ENCODE measurements around the gene STARD8.

DNA sequence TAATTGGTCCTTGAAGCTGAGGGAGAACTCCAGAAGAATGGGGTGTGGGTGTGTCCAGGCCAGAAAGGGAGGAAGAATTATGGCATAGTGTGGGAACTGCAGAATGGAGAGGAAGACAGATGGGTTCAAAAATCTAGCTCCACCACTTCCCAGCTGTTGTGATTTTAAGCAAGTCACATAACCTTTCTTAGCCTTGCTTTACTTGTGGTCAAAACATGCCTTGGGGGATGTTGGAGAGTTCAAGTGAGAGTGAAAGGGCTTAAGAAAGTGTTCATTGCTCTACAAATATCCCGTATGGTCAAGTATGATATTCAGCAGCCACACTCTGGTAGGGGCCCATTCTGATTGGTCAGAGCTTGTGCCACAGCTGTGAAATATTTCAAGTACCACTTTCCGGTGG lies 15.0 kb upstream of the STARD8 start:
- TF ChIP-seq EZH2phosphoT487 (IDR thresholded peaks at IDR 0.05; ENCODE audit: borderline replicate concordance, low read depth, low read length) (no peak), CTCF (conservative IDR thresholded peaks at IDR 0.05; ENCODE audit: low read length) (no peak)

All from OCI-LY7 (cell line).